Endothelial cell of umbilical vein (primary cell): ENCODE results near the gene NANOS2. TPM values are rescaled to one million over a fixed set of nuclear protein-coding genes. Genes with fewer than 3 reads are reported as not detected.
"Not testable (repeated sequence)": the region's sequence is repeated elsewhere in the genome, so short reads cannot be mapped to it uniquely, and the experiment has no call there.

Source experiments
- BruUV-seq: library from RNA; stranded (reverse); fragments of 400-500 nt; replicated peaks from 2 replicates; lab custom pipeline; 2021; lab: Mats Ljungman, UMichigan
- CTCF ChIA-PET: fragments of 300-600, 350-600 bp; sonication (Branson Sonifier 250); formaldehyde crosslinking; loops from one replicate; lab custom pipeline; 2021; ENCODE audit warnings: antibody characterized with exemption, inconsistent platforms; lab: Charles Lee
- POLR2A ChIA-PET: fragments of 300-600, 350-600 bp; sonication (Branson Sonifier 250); formaldehyde crosslinking; loops from one replicate; lab custom pipeline; 2021; ENCODE audit warnings: antibody characterized with exemption, inconsistent platforms; lab: Charles Lee
- DNase-seq: peaks from one replicate; pipeline ENCODE4 v3.0.0-alpha.2; 2011; ENCODE audit warnings: low read depth, low spot score
- FAIRE-seq: peaks from 2 replicates; lab custom pipeline; 2011; peaks lifted over from hg19 to GRCh38; lab: Jason Lieb, UNC
- H2AFZ ChIP-seq: 2 replicates; pipeline ENCODE4 v1.6.0; 2012; ENCODE audit warnings: low read depth, low read length, control low read depth, inconsistent platforms
- H3K27ac ChIP-seq: 2 replicates; pipeline ENCODE4 v1.5.1; 2011; ENCODE audit warnings: low read depth, mild to moderate bottlenecking, control low read depth, low read length, moderate library complexity; ENCODE audit not compliant: insufficient read depth
- H3K27me3 ChIP-seq, 2 experiments: 2 replicates each; pipeline versions ENCODE4 v1.6.0 to v1.6.1; 2011; ENCODE audit warnings: low read length in 2 of 2, mixed read lengths in 1 of 2; ENCODE audit not compliant: control insufficient read depth in 2 of 2, insufficient read depth in 2 of 2
- H3K36me3 ChIP-seq, 2 experiments: 2 replicates in 1 of 2; 3 replicates in 1 of 2; pipeline ENCODE4 v1.5.1; 2011; ENCODE audit warnings: low read length in 2 of 2, mild to moderate bottlenecking in 1 of 2, moderate library complexity in 1 of 2; ENCODE audit not compliant: control insufficient read depth in 2 of 2, insufficient read depth in 2 of 2; ENCODE audit errors: extremely low read depth in 1 of 2
- H3K4me1 ChIP-seq: 3 replicates; pipeline ENCODE4 v1.5.1; 2011; ENCODE audit warnings: mild to moderate bottlenecking, low read length; ENCODE audit not compliant: control insufficient read depth, insufficient read depth; ENCODE audit errors: extremely low read depth
- H3K4me2 ChIP-seq: 2 replicates; pipeline ENCODE4 v1.6.1; 2011; ENCODE audit warnings: low read length, control low read depth, mixed read lengths; ENCODE audit not compliant: insufficient read depth
- H3K4me3 ChIP-seq, 3 experiments: fragments of 200-600 bp in 1 of 3; sonication (generic), shearing (Covaris generic) in 1 of 3; replicated peaks in 1 of 3; 2 replicates each; pipeline ENCODE4 v1.5.1; 2011 to 2016; ENCODE audit warnings: control low read depth in 3 of 3, low read length in 3 of 3, mild to moderate bottlenecking in 2 of 3, inconsistent platforms in 1 of 3, low read depth in 1 of 3, moderate library complexity in 1 of 3; ENCODE audit not compliant: insufficient read depth in 1 of 3
- H3K79me2 ChIP-seq: 2 replicates; pipeline ENCODE4 v1.6.0; 2012; ENCODE audit warnings: low read length, inconsistent platforms; ENCODE audit not compliant: control insufficient read depth, insufficient read depth
- H3K9ac ChIP-seq: replicated peaks from 2 replicates; pipeline ENCODE3; 2011; ENCODE audit warnings: low read length, control low read depth; ENCODE audit not compliant: insufficient read depth; ENCODE audit errors: extremely low read depth
- H3K9me1 ChIP-seq: replicated peaks from 3 replicates; pipeline ENCODE4 v1.6.0; 2011; ENCODE audit warnings: mild to moderate bottlenecking, low read length; ENCODE audit not compliant: control insufficient read depth, insufficient read depth; ENCODE audit errors: extremely low read depth
- H3K9me3 ChIP-seq: replicated peaks from 2 replicates; pipeline ENCODE4 v1.5.1; 2012; ENCODE audit warnings: low read length, inconsistent platforms; ENCODE audit not compliant: control insufficient read depth, insufficient read depth
- H4K20me1 ChIP-seq: replicated peaks from 2 replicates; pipeline ENCODE3; 2011; ENCODE audit warnings: mild to moderate bottlenecking, low read length; ENCODE audit not compliant: control insufficient read depth, insufficient read depth; ENCODE audit errors: extremely low read depth
- FOS ChIP-seq: IDR thresholded peaks from 2 replicates; pipeline ENCODE4 v1.6.1; 2011; ENCODE audit warnings: mild to moderate bottlenecking, low read length, moderate library complexity, borderline replicate concordance; ENCODE audit not compliant: insufficient read depth
- dilution Hi-C: fragments of 300-500 bp; cut with MboI; formaldehyde crosslinking; loops from one replicate; pipeline ENCODE4 v1.15.0; 2019; ENCODE audit warnings: low sequenced_read_pairs; ENCODE audit not compliant: extremely low pct_ligation_motif_present
- intact Hi-C: fragments of 100-400 bp; cut with micrococcal nuclease; formaldehyde crosslinking; loops from one replicate; pipeline ENCODE4 v1.10.0; 2022
- polyA plus RNA-seq, 4 experiments: library from polyadenylated mRNA; depleted of rRNA in 3 of 4; stranded (reverse) in 3 of 4; unstranded in 1 of 4; fragments of >200 nt; gene quantifications; 2 replicates each; pipeline versions ENCODE4 v1.2.1 to v1.2.3, GENCODE V29; 2011 to 2012; ENCODE audit warnings: missing spikeins in 1 of 4
- total RNA-seq: library from RNA; stranded (reverse); gene quantifications from 2 replicates; pipeline ENCODE4 v1.2.3, GENCODE V29; 2021

The NANOS2 gene
- total and polyA plus RNA-seq, 2 donors (not counting 3 experiments of a cell fraction or from before 2014, with no cell fraction given) = not detected

- H3K27me3 ChIP-seq = peaks cover 5 to 8% of the 10 kb centered on the region in 2 experiments
- intact Hi-C loops (no loop called here), dilution Hi-C loops (no loop called here)
- BruUV-seq = no TSS peak
- no peak overlapping the region for H2AFZ ChIP-seq
- ChIA-PET CTCF (interaction anchor here (0.6 to 1.5 kb wide), 3 partner anchors 46 to 106 kb away, joined by 3 to 5 read pairs (median 4); no protein-coding TSS in a partner anchor), POLR2A (no interaction called here)
- H3K4me1 ChIP-seq = no peaks in the 10 kb centered on the region
- H4K20me1 ChIP-seq = no peaks in the 10 kb centered on the region
- H3K9me3 ChIP-seq = no peaks in the 10 kb centered on the region
- H3K9ac ChIP-seq = no peak overlapping the region
- H3K9me1 ChIP-seq = no peaks in the 10 kb centered on the region
- H3K79me2 ChIP-seq = no peaks in the 10 kb centered on the region
- H3K36me3 ChIP-seq = no peaks in the 10 kb centered on the region
- H3K27ac ChIP-seq = no peak overlapping the region
- FAIRE-seq = no peak
- no peak overlapping the region for H3K4me2 ChIP-seq
- no peak for TF ChIP-seq FOS
- no peak overlapping the region for H3K4me3 ChIP-seq
- DNase-seq = no peak
These were observed 43.8 kb downstream of the NANOS2 start for GRCh38 chr19:45870798-45871197.

GRCh38 chr19:45867241-45867640, 47.3 kb downstream of the NANOS2 start:
- FAIRE-seq, H3K9me3 ChIP-seq, H3K4me2 ChIP-seq, H3K9me1 ChIP-seq, H3K79me2 ChIP-seq, intact Hi-C loops, BruUV-seq, H3K27ac ChIP-seq, H4K20me1 ChIP-seq, H2AFZ ChIP-seq, H3K4me3 ChIP-seq, dilution Hi-C loops, POLR2A ChIA-PET, H3K36me3 ChIP-seq, H3K4me1 ChIP-seq, DNase-seq, H3K9ac ChIP-seq: not testable (repeated sequence)
- H3K27me3 ChIP-seq = peaks cover 22 to 23% of the 10 kb centered on the region in 2 experiments
- CTCF ChIA-PET = interaction anchor here (1.4 to 1.5 kb wide), 2 partner anchors 12 to 50 kb away, joined by 3 to 5 read pairs; no protein-coding TSS in a partner anchor
